T-helper 17 cell (primary cell): ENCODE data around the gene SMCO1. TPM values are rescaled to one million over a fixed set of nuclear protein-coding genes. Genes with fewer than 3 reads are reported as not detected.
A peak's percentile ranks its signal among the peaks of the same experiment; 100 is the strongest.
"Not testable (repeated sequence)": the region's sequence is repeated elsewhere in the genome, so short reads cannot be mapped to it uniquely, and the experiment has no call there.

Source experiments
- ATAC-seq: fragments of 150-1000 bp; cut with Tn5 transposase; 2 replicates; pipeline ENCODE4 v1.10.0; 2021; ENCODE audit warnings: mild to moderate bottlenecking, moderate library complexity
- DNase-seq, 3 donors: peaks; one replicate each; pipeline versions ENCODE4 v3.0.0 to v3.0.0-alpha.2; 2020 to 2021
- H3K9me3 ChIP-seq: one replicate; pipeline ENCODE4 v1.7.0; 2013; ENCODE audit warnings: low read length, mild to moderate bottlenecking; ENCODE audit not compliant: control insufficient read depth, poor library complexity, severe bottlenecking
- H3K27ac Mint-ChIP-seq: one replicate; pipeline ENCODE4 v1.8.0; 2022; ENCODE audit warnings: mild to moderate bottlenecking, moderate library complexity, mixed read lengths
- H3K27me3 Mint-ChIP-seq: one replicate; pipeline ENCODE4 v1.8.0; 2022; ENCODE audit warnings: mixed read lengths
- H3K36me3 Mint-ChIP-seq: one replicate; pipeline ENCODE4 v1.8.0; 2022; ENCODE audit warnings: low read depth, mixed read lengths
- H3K4me1 Mint-ChIP-seq: one replicate; pipeline ENCODE4 v1.8.0; 2022; ENCODE audit warnings: mild to moderate bottlenecking, mixed read lengths
- H3K4me3 Mint-ChIP-seq: one replicate; pipeline ENCODE4 v1.8.0; 2022; ENCODE audit warnings: mild to moderate bottlenecking, moderate library complexity, mixed read lengths
- total RNA-seq, 4 donors: library from RNA in 2 of 4; stranded (reverse) in 2 of 4; gene quantifications; one replicate each; pipeline ENCODE4 v1.2.3 and lab custom pipeline; 2022 to 2026

The SMCO1 gene
- total RNA-seq, 2 donors from 2014 or later = not detected

DNA sequence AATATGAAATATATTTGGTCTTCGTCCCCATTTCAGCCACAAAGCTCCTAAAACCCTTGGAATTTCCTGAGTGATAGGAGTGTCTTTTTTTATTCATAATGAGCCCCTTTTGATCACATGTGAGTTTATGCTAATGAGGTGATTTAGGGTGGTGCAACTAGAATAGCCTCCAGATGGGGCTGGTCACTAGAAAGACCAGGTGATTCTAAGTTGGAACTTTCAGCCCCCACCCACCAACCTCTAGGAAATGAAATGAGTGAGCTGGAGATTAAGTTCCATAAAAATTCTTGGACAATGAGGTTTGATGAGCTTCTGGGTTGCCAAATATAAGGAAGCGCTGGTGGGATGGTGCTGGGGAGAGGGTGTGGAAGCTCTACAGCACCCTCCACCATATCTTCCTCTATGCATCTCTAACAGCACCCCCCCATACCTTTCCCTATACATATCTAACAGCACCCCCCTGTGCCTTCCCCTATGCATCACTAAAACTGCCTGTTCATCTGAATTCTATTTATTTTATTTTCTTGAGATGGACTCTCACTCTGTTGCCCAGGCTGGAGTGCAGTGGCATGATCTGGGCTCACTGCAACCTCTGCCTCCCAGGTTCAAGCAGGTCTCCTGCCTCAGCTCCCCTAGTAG is 2.1 kb upstream of the SMCO1 start:
- Mint-ChIP-seq H3K27ac (no peak overlapping the region), H3K27me3 (no peaks in the 10 kb centered on the region), H3K36me3 (no peaks in the 10 kb centered on the region), H3K4me3 (no peak overlapping the region), H3K4me1 (peaks cover 2% of the 10 kb centered on the region)
- DNase-seq (no peak), ATAC-seq (no peak)
- peaks cover 8% of the 10 kb centered on the region for H3K9me3 ChIP-seq

GRCh38 chr3:196514350-196514716 is 813 bp downstream of the SMCO1 start:
- Mint-ChIP-seq H3K4me3 (no peak overlapping the region), H3K36me3 (no peaks in the 10 kb centered on the region), H3K27me3 (no peaks in the 10 kb centered on the region), H3K4me1 (peaks cover 8% of the 10 kb centered on the region), H3K27ac (no peak overlapping the region)
- no peak for DNase-seq
- no peak for ATAC-seq
- H3K9me3 ChIP-seq = peaks cover 3% of the 10 kb centered on the region

- peaks cover 8% of the 10 kb centered on the region for H3K4me1 Mint-ChIP-seq
- H3K36me3 Mint-ChIP-seq = no peaks in the 10 kb centered on the region
- H3K27me3 Mint-ChIP-seq = no peaks in the 10 kb centered on the region
- ATAC-seq = no peak
- no peak for DNase-seq
- no peak overlapping the region for H3K4me3 Mint-ChIP-seq
- no peak overlapping the region for H3K27ac Mint-ChIP-seq
- H3K9me3 ChIP-seq = peaks cover 3% of the 10 kb centered on the region
Measured at GRCh38 chr3:196513697-196514349, 1.3 kb downstream of the SMCO1 start.

DNA sequence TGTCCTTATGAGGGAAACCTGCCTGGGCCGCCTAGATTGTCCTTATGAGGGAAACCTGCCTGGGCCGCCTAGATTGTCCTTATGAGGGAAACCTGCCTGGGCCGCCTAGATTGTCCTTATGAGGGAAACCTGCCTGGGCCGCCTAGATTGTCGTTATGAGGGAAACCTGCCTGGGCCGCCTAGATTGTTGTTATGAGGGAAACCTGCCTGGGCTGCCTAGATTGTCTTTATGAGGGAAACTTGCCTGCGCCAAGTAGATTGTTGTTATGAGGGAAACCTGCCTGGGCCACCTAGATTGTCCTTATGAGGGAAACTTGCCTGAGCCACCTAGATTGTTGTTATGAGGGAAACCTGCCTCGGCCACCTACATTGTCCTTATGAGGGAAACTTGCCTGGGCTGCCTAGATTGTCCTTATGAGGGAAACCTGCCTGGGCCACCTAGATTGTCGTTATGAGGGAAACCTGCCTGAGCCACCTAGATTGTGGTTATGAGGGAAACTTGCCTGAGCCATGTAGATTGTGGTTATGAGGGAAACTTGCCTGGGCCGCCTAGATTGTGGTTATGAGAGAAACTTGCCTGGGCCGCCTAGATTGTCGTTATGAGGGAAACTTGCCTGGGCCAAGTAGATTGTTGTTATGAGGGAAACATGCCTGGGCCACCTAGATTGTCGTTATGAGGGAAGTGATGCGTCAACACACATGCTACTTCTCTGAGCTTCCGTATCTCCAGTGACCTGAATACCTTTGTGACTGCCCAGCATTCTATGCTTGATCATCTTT is 3.3 kb downstream of the SMCO1 start:
- H3K4me3 Mint-ChIP-seq = peak overlapping the region; percentile 16

DNA sequence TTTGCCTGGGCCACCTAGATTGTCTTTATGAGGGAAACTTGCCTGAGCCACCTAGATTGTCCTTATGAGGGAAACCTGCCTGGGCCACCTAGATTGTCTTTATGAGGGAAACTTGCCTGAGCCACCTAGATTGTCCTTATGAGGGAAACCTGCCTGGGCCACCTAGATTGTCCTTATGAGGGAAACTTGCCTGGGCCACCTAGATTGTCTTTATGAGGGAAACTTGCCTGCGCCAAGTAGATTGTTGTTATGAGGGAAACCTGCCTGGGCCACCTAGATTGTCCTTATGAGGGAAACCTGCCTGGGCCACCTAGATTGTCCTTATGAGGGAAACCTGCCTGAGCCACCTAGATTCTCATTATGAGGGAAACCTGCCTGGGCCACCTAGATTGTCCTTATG is 4.0 kb downstream of the SMCO1 start:
- not testable (repeated sequence) for H3K27me3 Mint-ChIP-seq, H3K4me3 Mint-ChIP-seq, H3K36me3 Mint-ChIP-seq, ATAC-seq, H3K4me1 Mint-ChIP-seq, H3K9me3 ChIP-seq, DNase-seq, H3K27ac Mint-ChIP-seq

More for the DNA sequence above, 3.3 kb downstream of the SMCO1 start:
- ATAC-seq = peak; percentile 75
- DNase-seq, H3K36me3 Mint-ChIP-seq, H3K27me3 Mint-ChIP-seq, H3K4me1 Mint-ChIP-seq, H3K9me3 ChIP-seq: not testable (repeated sequence)
- peak overlapping the region; percentile 74 for H3K27ac Mint-ChIP-seq

GRCh38 chr3:196506687-196507086 is 8.5 kb downstream of the SMCO1 start:
- ATAC-seq (no peak), DNase-seq (no peak)
- no peaks in the 10 kb centered on the region for H3K9me3 ChIP-seq
- no peak overlapping the region for H3K27ac Mint-ChIP-seq
- no peak overlapping the region for H3K4me3 Mint-ChIP-seq
- H3K27me3 Mint-ChIP-seq = no peaks in the 10 kb centered on the region
- H3K36me3 Mint-ChIP-seq = peaks cover 4% of the 10 kb centered on the region
- peaks cover 8% of the 10 kb centered on the region for H3K4me1 Mint-ChIP-seq

DNA sequence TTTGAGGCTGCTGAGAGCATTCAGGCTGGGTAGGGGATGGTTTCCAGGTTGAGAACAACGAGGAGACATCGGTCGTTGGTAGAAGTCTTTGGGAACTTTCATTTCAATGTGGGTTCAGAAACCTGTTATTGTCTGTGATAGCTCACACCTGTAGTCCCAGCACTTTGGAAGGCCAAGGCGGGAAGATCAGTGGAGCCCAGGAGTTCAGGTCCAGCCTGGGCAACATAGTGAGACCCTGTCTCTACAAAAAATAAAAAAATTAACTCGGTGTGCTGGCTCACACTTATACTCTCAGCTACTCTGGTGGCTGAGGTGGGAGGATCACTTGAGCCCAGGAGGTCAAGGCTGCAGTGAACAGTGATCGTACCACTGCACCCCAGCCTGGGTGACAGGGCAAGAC is 10.6 kb downstream of the SMCO1 start:
- Mint-ChIP-seq H3K4me1 (peaks cover 25% of the 10 kb centered on the region), H3K4me3 (peak overlapping the region; percentile 99), H3K36me3 (peaks cover 6% of the 10 kb centered on the region), H3K27me3 (no peaks in the 10 kb centered on the region), H3K27ac (peak overlapping the region; percentile 98)
- ATAC-seq (no peak), DNase-seq (no peak)
- no peaks in the 10 kb centered on the region for H3K9me3 ChIP-seq

- not testable (repeated sequence) for H3K9me3 ChIP-seq, H3K36me3 Mint-ChIP-seq, ATAC-seq, DNase-seq, H3K27me3 Mint-ChIP-seq
- H3K4me1 Mint-ChIP-seq = peaks cover 30% of the 10 kb centered on the region
- peak overlapping the region; percentile 99 for H3K4me3 Mint-ChIP-seq
- H3K27ac Mint-ChIP-seq = peak overlapping the region; percentile 98
Measured at GRCh38 chr3:196504077-196504398, 11.1 kb downstream of the SMCO1 start.

GRCh38 chr3:196503196-196504076 is 11.7 kb downstream of the SMCO1 start, which contains the start of gene RNF168:
Gene RNF168 (minus strand): TSS chr3:196503768. CDS start chr3:196503173, 595 bp downstream.
- H3K9me3 ChIP-seq = no peaks in the 10 kb centered on the region
- Mint-ChIP-seq H3K4me3 (peak within 1 kb of the TSS; percentile 99), H3K27ac (peak within 1 kb of the TSS; percentile 98), H3K27me3 (no peaks in the 10 kb centered on the region), H3K36me3 (peaks cover 6% of the 10 kb centered on the region), H3K4me1 (peaks cover 33% of the 10 kb centered on the region)
- peak; percentile 70 to 85 (median 82) for DNase-seq
- peak; percentile 81 for ATAC-seq

DNA sequence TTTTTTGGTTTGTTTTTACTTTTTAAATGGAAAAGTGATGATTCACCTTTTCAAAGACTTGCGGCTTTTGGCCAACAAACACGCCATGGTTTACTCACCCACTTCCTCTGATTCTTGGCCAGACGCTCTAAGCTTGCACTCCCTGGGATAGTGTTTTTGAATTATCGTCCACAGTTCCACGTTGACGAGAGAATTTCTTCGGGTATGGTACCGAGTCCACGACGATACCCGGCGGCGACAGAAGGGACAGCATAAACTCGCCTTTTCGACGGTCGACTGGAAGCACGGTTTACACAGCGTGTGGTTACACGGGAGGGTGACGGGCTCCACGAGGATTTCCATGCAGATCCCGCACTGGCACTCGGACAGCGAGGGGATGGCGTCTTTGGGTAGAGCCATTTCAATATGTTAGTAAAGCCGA is 12.4 kb downstream of the SMCO1 start:
- peak overlapping the region; percentile 98 for H3K27ac Mint-ChIP-seq
- ATAC-seq = peak; percentile 65
- H3K4me3 Mint-ChIP-seq = peak overlapping the region; percentile 99
- H3K27me3 Mint-ChIP-seq = no peaks in the 10 kb centered on the region
- peaks cover 6% of the 10 kb centered on the region for H3K36me3 Mint-ChIP-seq
- peaks cover 39% of the 10 kb centered on the region for H3K4me1 Mint-ChIP-seq
- peak; percentile 21 to 52 (median 29) for DNase-seq
- H3K9me3 ChIP-seq = no peaks in the 10 kb centered on the region

DNA sequence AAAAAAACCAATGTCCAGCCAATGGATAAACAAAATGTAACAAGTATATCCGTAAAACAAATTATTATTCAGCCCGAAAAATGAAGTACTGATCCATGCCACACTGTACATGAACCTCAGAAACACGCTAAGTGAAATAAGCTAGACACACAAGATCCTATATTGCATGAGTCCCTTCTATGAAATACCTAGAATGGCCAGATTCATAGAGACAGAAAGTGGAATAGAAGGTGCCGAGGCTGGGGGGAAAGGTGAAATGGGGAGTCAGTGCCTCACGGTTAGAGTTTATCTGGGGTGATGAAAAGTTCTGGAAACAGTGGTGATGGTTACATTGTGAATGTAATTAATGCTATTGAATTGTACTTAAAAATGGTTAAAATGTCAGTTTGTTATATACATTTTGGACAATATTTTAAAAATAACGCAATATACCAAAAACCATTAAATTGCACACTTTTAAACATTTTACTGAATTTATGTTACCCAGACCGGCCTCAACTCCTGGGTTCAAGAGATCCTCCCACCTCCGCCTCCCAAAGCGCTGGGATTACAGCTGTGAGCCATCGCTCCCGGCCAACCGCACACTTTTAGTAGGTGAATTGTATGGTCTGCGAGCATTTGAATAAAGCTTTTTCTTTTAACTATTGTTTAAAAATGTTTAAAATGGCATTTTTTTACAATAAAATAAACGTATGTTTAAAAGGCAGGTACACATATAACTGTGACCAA is 13.7 kb downstream of the SMCO1 start:
- Mint-ChIP-seq H3K27me3 (no peaks in the 10 kb centered on the region), H3K4me3 (peak overlapping the region; percentile 99), H3K4me1 (peaks cover 42% of the 10 kb centered on the region), H3K36me3 (peaks cover 6% of the 10 kb centered on the region), H3K27ac (peak overlapping the region; percentile 98)
- DNase-seq (no peak), ATAC-seq (no peak)
- H3K9me3 ChIP-seq = no peaks in the 10 kb centered on the region

DNA sequence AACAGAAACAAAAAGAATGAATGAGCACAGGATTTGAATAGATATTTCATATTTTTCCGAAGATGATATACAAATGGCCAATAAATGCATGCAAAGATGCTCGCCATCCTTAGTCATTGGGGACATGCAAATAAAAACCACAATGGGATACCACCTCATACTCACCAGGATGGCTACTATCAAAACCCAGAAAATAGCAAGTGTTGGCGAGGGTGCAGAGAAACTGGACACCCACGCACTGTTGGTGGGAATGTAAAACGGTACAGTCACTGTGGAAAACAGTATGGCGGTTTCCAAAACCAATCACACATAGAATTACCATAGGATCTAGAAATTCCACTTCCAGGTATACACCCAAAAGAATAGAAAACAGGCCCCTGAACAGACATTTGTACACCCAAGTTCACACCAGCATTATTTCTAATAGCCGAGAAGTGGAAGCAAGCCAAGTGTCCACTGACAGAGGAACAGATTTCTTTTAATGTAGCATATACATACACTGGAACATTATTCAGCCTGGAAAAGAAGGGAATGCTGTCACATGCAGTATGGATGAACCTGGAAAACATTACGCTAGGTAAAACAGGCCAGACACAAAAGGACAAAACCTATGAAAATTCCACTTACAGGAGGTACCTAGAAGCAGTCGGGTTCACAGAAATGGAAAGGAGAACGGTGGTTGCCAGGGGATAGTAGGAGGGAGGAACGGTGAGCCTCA is 15.2 kb downstream of the SMCO1 start:
- peaks cover 53% of the 10 kb centered on the region for H3K4me1 Mint-ChIP-seq
- no peaks in the 10 kb centered on the region for H3K27me3 Mint-ChIP-seq
- DNase-seq (no peak), ATAC-seq (no peak)
- H3K36me3 Mint-ChIP-seq = peaks cover 6% of the 10 kb centered on the region
- peak overlapping the region; percentile 99 for H3K4me3 Mint-ChIP-seq
- peak overlapping the region; percentile 98 for H3K27ac Mint-ChIP-seq
- H3K9me3 ChIP-seq = no peaks in the 10 kb centered on the region
